GM12878 (cell line): ENCODE measurements around the gene PRM3. TPM values are rescaled to one million over a fixed set of nuclear protein-coding genes. Genes with fewer than 3 reads are reported as not detected.

Experiments
- CHD2 ChIP-seq: IDR thresholded peaks from 2 replicates; pipeline ENCODE4 v1.6.1; 2011; ENCODE audit warnings: low read depth, low read length, improper control_type of control experiment, borderline replicate concordance
- CREM ChIP-seq: IDR thresholded peaks from 2 replicates; pipeline ENCODE4 v1.6.1; 2014; ENCODE audit warnings: antibody characterized with exemption, low read depth
- ESRRA ChIP-seq: IDR thresholded peaks from 2 replicates; pipeline ENCODE4 v1.6.1; 2012; ENCODE audit warnings: mild to moderate bottlenecking, low read length, improper control_type of control experiment
- MEF2B ChIP-seq: fragments of 450-650 bp; IDR thresholded peaks from 2 replicates; pipeline ENCODE4 v1.6.1; 2018; ENCODE audit warnings: mild to moderate bottlenecking, moderate library complexity; ENCODE audit not compliant: partially characterized antibody, poor library complexity, severe bottlenecking
- MTA3 ChIP-seq: IDR thresholded peaks from 2 replicates; pipeline ENCODE4 v1.6.1; 2012; ENCODE audit warnings: low read length, inconsistent platforms, borderline replicate concordance
- NR2C1 ChIP-seq: fragments of 450-650 bp; IDR thresholded peaks from 2 replicates; pipeline ENCODE4 v1.6.1; 2017; ENCODE audit warnings: antibody characterized with exemption, mild to moderate bottlenecking, moderate library complexity
- PAX5 ChIP-seq: IDR thresholded peaks from 2 replicates; pipeline ENCODE4 v1.6.1; 2011; ENCODE audit warnings: low read depth, low read length, borderline replicate concordance
- POLR2A ChIP-seq: IDR thresholded peaks from 2 replicates; pipeline ENCODE4 v1.6.1; 2011; ENCODE audit warnings: low read depth, mild to moderate bottlenecking, low read length
- POU2F2 ChIP-seq: IDR thresholded peaks from 3 replicates; pipeline ENCODE4 v1.6.1; 2011; ENCODE audit warnings: low read depth, mild to moderate bottlenecking, low read length, borderline replicate concordance
- SP1 ChIP-seq: IDR thresholded peaks from one replicate; pipeline ENCODE4 v1.6.1; 2011; ENCODE audit warnings: low read depth, low read length
- TARDBP ChIP-seq: IDR thresholded peaks from 2 replicates; pipeline ENCODE4 v1.6.1; 2016; ENCODE audit warnings: borderline replicate concordance
- YY1 ChIP-seq: IDR thresholded peaks from 2 replicates; pipeline ENCODE4 v1.6.1; 2011; ENCODE audit warnings: low read depth, mild to moderate bottlenecking, low read length
- polyA plus RNA-seq, 11 experiments: library from polyadenylated mRNA; depleted of rRNA in 4 of 11; unstranded in 6 of 11; stranded (reverse) in 5 of 11; fragments of >200 nt; fragmentation: Nextera tagmentation in 4 of 11; fragmentation: Illumina TruSeq in 1 of 11; extraction: Ambion mirVana in 4 of 11; extraction: Trizol in 1 of 11; gene quantifications; 1 replicate in 1 of 11; 2 replicates in 10 of 11; pipeline versions ENCODE4 v1.2.1 to v1.2.3, GENCODE V29; 2011 to 2016; ENCODE audit warnings: inconsistent platforms in 2 of 11, missing spikeins in 2 of 11, low read depth in 1 of 11
- total RNA-seq, 4 experiments: library from RNA; depleted of rRNA in 3 of 4; stranded (reverse); fragments of >200 nt in 3 of 4; fragmentation: Illumina TruSeq in 1 of 4; extraction: Trizol in 1 of 4; gene quantifications; 2 replicates each; pipeline versions ENCODE4 v1.2.1 to v1.2.3, GENCODE V29; 2013 to 2021
- TF ChIP-seq, protein P1 (sequence below): fragments of 150-350 bp; IDR thresholded peaks from 2 replicates; pipeline ENCODE4 v1.6.1; 2016; ENCODE audit warnings: low read depth, low read length
- TF ChIP-seq, protein P2 (sequence below): fragments of 450-650 bp; IDR thresholded peaks from 2 replicates; pipeline ENCODE4 v1.6.1; 2017; ENCODE audit warnings: mild to moderate bottlenecking, moderate library complexity
- TF ChIP-seq, protein P3 (sequence below): fragments of 450-650 bp; IDR thresholded peaks from 2 replicates; pipeline ENCODE4 v1.6.1; 2016; ENCODE audit warnings: mild to moderate bottlenecking
- TF ChIP-seq, protein P4 (sequence below): IDR thresholded peaks from 2 replicates; pipeline ENCODE4 v1.6.1; 2011; ENCODE audit warnings: mild to moderate bottlenecking, low read depth, low read length, moderate library complexity; ENCODE audit not compliant: insufficient replicate concordance
- TF ChIP-seq, protein P5 (sequence below), 3 experiments: IDR thresholded peaks in 2 of 3; conservative IDR thresholded peaks in 1 of 3; 2 replicates each; pipeline ENCODE4 v1.5.1; 2011; ENCODE audit warnings: low read depth in 3 of 3, low read length in 3 of 3, mild to moderate bottlenecking in 3 of 3, control low read depth in 2 of 3, moderate library complexity in 2 of 3, inconsistent platforms in 1 of 3, mixed read lengths in 1 of 3; ENCODE audit not compliant: control insufficient read depth in 2 of 3, insufficient read depth in 1 of 3; ENCODE audit errors: extremely low read depth in 1 of 3

PRM3 gene
- total and polyA plus RNA-seq, 10 of the 15 experiments (the other 5 are each of a cell fraction or from before 2014, with no cell fraction given), result not detected

DNA sequence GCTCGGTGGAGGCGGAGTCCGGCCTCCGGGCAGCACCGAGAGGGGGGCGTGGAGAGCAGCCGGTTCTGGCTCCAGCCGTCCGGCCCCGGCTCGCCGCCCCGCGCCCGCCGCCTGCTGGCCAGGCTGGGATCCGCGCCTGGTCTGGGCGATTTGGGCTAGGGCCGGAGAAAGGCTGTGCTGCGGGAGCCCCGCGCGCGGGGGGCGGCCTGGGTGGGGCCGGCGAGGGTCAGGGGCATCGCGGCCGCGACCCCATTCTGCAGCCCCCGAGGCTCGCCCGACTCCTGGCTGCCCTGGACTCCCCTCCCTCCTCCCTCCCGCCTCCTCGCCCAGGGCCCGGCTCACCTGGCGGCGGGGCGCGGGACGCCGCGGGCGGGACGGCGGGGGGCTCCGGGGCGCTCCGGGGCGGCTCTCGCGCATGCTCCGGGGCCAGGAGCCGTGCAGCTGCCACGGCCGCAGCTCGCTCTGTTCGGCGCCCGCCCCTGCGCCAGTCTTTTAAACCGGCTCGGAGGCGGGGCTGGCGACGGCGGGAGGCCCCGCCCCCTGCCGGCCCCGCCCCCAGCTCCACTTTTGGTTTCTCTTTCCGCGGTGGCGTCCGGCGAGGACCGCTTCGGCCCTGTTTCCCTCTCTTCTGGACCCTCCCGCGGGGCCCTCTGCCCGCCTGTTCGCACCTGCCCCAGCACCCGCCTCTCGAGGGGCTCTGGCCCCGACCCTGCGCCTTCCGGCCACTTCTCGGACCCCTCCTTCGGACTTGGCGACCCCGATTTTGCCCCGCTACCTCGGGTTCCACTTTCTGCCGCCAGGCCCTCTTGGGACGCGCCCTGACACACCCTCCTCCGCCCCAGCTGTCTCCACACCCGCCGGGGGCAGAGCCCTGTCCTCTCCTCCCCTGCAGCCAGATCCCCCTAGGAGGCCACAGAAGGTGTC, 17.4 kb downstream of the PRM3 start, which contains the start of gene SOCS1 (continued):
- TF ChIP-seq, protein P1, sequence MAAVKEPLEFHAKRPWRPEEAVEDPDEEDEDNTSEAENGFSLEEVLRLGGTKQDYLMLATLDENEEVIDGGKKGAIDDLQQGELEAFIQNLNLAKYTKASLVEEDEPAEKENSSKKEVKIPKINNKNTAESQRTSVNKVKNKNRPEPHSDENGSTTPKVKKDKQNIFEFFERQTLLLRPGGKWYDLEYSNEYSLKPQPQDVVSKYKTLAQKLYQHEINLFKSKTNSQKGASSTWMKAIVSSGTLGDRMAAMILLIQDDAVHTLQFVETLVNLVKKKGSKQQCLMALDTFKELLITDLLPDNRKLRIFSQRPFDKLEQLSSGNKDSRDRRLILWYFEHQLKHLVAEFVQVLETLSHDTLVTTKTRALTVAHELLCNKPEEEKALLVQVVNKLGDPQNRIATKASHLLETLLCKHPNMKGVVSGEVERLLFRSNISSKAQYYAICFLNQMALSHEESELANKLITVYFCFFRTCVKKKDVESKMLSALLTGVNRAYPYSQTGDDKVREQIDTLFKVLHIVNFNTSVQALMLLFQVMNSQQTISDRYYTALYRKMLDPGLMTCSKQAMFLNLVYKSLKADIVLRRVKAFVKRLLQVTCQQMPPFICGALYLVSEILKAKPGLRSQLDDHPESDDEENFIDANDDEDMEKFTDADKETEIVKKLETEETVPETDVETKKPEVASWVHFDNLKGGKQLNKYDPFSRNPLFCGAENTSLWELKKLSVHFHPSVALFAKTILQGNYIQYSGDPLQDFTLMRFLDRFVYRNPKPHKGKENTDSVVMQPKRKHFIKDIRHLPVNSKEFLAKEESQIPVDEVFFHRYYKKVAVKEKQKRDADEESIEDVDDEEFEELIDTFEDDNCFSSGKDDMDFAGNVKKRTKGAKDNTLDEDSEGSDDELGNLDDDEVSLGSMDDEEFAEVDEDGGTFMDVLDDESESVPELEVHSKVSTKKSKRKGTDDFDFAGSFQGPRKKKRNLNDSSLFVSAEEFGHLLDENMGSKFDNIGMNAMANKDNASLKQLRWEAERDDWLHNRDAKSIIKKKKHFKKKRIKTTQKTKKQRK, result no peak
- TF ChIP-seq CREM, result peak; percentile 29; the same call in 1 of the 2 replicates
- no peak for TF ChIP-seq CHD2
- TF ChIP-seq, protein P2, sequence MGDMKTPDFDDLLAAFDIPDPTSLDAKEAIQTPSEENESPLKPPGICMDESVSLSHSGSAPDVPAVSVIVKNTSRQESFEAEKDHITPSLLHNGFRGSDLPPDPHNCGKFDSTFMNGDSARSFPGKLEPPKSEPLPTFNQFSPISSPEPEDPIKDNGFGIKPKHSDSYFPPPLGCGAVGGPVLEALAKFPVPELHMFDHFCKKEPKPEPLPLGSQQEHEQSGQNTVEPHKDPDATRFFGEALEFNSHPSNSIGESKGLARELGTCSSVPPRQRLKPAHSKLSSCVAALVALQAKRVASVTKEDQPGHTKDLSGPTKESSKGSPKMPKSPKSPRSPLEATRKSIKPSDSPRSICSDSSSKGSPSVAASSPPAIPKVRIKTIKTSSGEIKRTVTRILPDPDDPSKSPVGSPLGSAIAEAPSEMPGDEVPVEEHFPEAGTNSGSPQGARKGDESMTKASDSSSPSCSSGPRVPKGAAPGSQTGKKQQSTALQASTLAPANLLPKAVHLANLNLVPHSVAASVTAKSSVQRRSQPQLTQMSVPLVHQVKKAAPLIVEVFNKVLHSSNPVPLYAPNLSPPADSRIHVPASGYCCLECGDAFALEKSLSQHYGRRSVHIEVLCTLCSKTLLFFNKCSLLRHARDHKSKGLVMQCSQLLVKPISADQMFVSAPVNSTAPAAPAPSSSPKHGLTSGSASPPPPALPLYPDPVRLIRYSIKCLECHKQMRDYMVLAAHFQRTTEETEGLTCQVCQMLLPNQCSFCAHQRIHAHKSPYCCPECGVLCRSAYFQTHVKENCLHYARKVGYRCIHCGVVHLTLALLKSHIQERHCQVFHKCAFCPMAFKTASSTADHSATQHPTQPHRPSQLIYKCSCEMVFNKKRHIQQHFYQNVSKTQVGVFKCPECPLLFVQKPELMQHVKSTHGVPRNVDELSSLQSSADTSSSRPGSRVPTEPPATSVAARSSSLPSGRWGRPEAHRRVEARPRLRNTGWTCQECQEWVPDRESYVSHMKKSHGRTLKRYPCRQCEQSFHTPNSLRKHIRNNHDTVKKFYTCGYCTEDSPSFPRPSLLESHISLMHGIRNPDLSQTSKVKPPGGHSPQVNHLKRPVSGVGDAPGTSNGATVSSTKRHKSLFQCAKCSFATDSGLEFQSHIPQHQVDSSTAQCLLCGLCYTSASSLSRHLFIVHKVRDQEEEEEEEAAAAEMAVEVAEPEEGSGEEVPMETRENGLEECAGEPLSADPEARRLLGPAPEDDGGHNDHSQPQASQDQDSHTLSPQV, result peak; percentile 75; the same call in 1 of the 2 replicates
- TF ChIP-seq MTA3, result no peak
- peak; percentile 68; the same call in 1 of the 2 replicates for TF ChIP-seq PAX5
- TF ChIP-seq, protein P3, sequence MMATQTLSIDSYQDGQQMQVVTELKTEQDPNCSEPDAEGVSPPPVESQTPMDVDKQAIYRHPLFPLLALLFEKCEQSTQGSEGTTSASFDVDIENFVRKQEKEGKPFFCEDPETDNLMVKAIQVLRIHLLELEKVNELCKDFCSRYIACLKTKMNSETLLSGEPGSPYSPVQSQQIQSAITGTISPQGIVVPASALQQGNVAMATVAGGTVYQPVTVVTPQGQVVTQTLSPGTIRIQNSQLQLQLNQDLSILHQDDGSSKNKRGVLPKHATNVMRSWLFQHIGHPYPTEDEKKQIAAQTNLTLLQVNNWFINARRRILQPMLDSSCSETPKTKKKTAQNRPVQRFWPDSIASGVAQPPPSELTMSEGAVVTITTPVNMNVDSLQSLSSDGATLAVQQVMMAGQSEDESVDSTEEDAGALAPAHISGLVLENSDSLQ, result no peak
- TF ChIP-seq NR2C1, result peak; percentile 56
- TF ChIP-seq POLR2A, result peak; percentile 92
- no peak for TF ChIP-seq ESRRA
- peak; percentile 94; the same call in 2 of the 3 replicates for TF ChIP-seq POU2F2
- TF ChIP-seq TARDBP, result 0 out of 2 replicates have a peak, but pooled peaks have one; percentile 32
- TF ChIP-seq, protein P4, sequence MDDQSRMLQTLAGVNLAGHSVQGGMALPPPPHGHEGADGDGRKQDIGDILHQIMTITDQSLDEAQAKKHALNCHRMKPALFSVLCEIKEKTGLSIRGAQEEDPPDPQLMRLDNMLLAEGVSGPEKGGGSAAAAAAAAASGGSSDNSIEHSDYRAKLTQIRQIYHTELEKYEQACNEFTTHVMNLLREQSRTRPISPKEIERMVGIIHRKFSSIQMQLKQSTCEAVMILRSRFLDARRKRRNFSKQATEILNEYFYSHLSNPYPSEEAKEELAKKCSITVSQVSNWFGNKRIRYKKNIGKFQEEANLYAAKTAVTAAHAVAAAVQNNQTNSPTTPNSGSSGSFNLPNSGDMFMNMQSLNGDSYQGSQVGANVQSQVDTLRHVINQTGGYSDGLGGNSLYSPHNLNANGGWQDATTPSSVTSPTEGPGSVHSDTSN, result peak; percentile 4
- TF ChIP-seq MEF2B, result peak; percentile 83
- TF ChIP-seq, protein P5, sequence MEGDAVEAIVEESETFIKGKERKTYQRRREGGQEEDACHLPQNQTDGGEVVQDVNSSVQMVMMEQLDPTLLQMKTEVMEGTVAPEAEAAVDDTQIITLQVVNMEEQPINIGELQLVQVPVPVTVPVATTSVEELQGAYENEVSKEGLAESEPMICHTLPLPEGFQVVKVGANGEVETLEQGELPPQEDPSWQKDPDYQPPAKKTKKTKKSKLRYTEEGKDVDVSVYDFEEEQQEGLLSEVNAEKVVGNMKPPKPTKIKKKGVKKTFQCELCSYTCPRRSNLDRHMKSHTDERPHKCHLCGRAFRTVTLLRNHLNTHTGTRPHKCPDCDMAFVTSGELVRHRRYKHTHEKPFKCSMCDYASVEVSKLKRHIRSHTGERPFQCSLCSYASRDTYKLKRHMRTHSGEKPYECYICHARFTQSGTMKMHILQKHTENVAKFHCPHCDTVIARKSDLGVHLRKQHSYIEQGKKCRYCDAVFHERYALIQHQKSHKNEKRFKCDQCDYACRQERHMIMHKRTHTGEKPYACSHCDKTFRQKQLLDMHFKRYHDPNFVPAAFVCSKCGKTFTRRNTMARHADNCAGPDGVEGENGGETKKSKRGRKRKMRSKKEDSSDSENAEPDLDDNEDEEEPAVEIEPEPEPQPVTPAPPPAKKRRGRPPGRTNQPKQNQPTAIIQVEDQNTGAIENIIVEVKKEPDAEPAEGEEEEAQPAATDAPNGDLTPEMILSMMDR (IDR thresholded peaks at IDR 0.05 in 2 of 3, conservative IDR thresholded peaks at IDR 0.05 in 1 of 3; ENCODE audit: control insufficient read depth in 2 of 3, extremely low read depth in 1 of 3, insufficient read depth in 1 of 3, low read depth in 3 of 3, low read length in 3 of 3), result peak; percentile 72 to 79 (median 76); a peak in 5 of 6 replicates
- peak; percentile 35; the same call in 1 of the 2 replicates for TF ChIP-seq YY1
- peak; percentile 32 for TF ChIP-seq SP1
